Kidney (tissue), 14 donors: ENCODE data around the gene PLCL2. TPM values are rescaled to one million over a fixed set of nuclear protein-coding genes. Genes with fewer than 3 reads are reported as not detected.

Source experiments
- DNase-seq, 5 donors: peaks; one replicate each; pipeline ENCODE4 v3.0.0-alpha.2; 2013 to 2020
- FAIRE-seq: peaks from 2 replicates; lab custom pipeline; 2012; peaks lifted over from hg19 to GRCh38; lab: Jason Lieb, UNC
- H3K27ac ChIP-seq, 2 donors: one replicate each; pipeline ENCODE4 v1.7.0; 2013; ENCODE audit warnings: low read depth in 2 of 2, low read length in 2 of 2, inconsistent platforms in 1 of 2
- H3K27me3 ChIP-seq: one replicate; pipeline ENCODE4 v1.7.1; 2013; ENCODE audit warnings: low read length, inconsistent platforms; ENCODE audit not compliant: control insufficient read depth, insufficient read depth
- H3K36me3 ChIP-seq, 3 donors: one replicate each; pipeline versions ENCODE4 v1.7.0 to v1.7.1; 2013; ENCODE audit warnings: low read length in 3 of 3, control low read depth in 1 of 3, inconsistent platforms in 1 of 3; ENCODE audit not compliant: insufficient read depth in 3 of 3, control insufficient read depth in 2 of 3
- H3K4me1 ChIP-seq, 3 donors: one replicate each; pipeline versions ENCODE4 v1.7.0 to v1.7.1; 2013; ENCODE audit warnings: low read length in 3 of 3, inconsistent platforms in 1 of 3, low read depth in 1 of 3; ENCODE audit not compliant: control insufficient read depth in 2 of 3, insufficient read depth in 2 of 3
- H3K4me3 ChIP-seq, 3 donors: one replicate each; pipeline versions ENCODE4 v1.7.0 to v1.8.1; 2013; ENCODE audit warnings: low read length in 3 of 3, control low read depth in 1 of 3, inconsistent platforms in 1 of 3
- H3K9ac ChIP-seq, 3 donors: one replicate each; pipeline versions ENCODE4 v1.7.0 to v1.7.1; 2013; ENCODE audit warnings: low read length in 3 of 3, control low read depth in 1 of 3, inconsistent platforms in 1 of 3
- H3K9me3 ChIP-seq, 3 donors: one replicate each; pipeline versions ENCODE4 v1.7.0 to v1.7.1; 2013; ENCODE audit warnings: low read length in 3 of 3, control low read depth in 1 of 3, inconsistent platforms in 1 of 3; ENCODE audit not compliant: control insufficient read depth in 2 of 3, insufficient read depth in 1 of 3
- CTCF ChIP-seq: IDR thresholded peaks from 3 replicates; pipeline ENCODE4 v1.5.1; 2012; ENCODE audit warnings: mild to moderate bottlenecking, moderate library complexity, borderline replicate concordance; ENCODE audit not compliant: insufficient read depth; ENCODE audit errors: extremely low read depth
- intact Hi-C: fragments of 100-400 bp; cut with DNase I; formaldehyde crosslinking; loops from one replicate; pipeline ENCODE4 v1.11.1; 2022
- polyA plus RNA-seq: library from polyadenylated mRNA; stranded (reverse); fragments of 350-450 nt; fragmentation: Illumina TruSeq; extraction: RNeasy Lipid Tissue Mini Kit (QIAGEN cat#74804); gene quantifications from one replicate; pipeline ENCODE4 v1.2.3, GENCODE V29; 2014; ENCODE audit warnings: low read depth, low replicate concordance; ENCODE audit not compliant: insufficient read depth
- total RNA-seq: library from RNA; stranded (reverse); fragmentation: NEBNext Ultra II Directional; extraction: Animal tissue kit (Norgen Biotek cat#: 25700); gene quantifications from one replicate; pipeline ENCODE4 v1.2.1, GENCODE V29; 2021
- donor health status: control.
- donor health status: control.
- donor health status: control.
- donor health status: control.
- donor health status: control.
- donor health status: DM: yes; HTN: yes; CAD: no.
- donor health status: Normal renal cell carcinoma (clear cell type).

Gene PLCL2
- total and polyA plus RNA-seq, 2 donors from 2014 or later = 10.5 to 19.1 TPM

- Histone ChIP-seq H3K27ac (no peak overlapping the region), H3K4me3 (no peak overlapping the region), H3K9me3 (no peaks in the 10 kb centered on the region), H3K4me1 (peaks cover 0 to 3% (median 0%) of the 10 kb centered on the region in 3 donors), H3K9ac (no peak overlapping the region), H3K36me3 (no peaks in the 10 kb centered on the region), H3K27me3 (no peaks in the 10 kb centered on the region)
- TF ChIP-seq CTCF = no peak
- intact Hi-C loops = no loop called here
- DNase-seq (no peak), FAIRE-seq (no peak)
Observed at GRCh38 chr3:16928386-16929132, 43.8 kb downstream of the PLCL2 start.

- intact Hi-C loops = no loop called here
- Histone ChIP-seq H3K4me1 (peaks cover 0 to 3% (median 0%) of the 10 kb centered on the region in 3 donors), H3K9ac (no peak overlapping the region), H3K9me3 (no peaks in the 10 kb centered on the region), H3K27me3 (no peaks in the 10 kb centered on the region), H3K36me3 (no peaks in the 10 kb centered on the region), H3K27ac (no peak overlapping the region), H3K4me3 (no peak overlapping the region)
- TF ChIP-seq CTCF = no peak
- FAIRE-seq = no peak
- no peak for DNase-seq
Observed at GRCh38 chr3:16929311-16929710, 44.6 kb downstream of the PLCL2 start.

- H3K4me1 ChIP-seq = peaks cover 0 to 20% (median 6%) of the 10 kb centered on the region in 3 donors
- FAIRE-seq = no peak
- no peaks in the 10 kb centered on the region for H3K36me3 ChIP-seq
- no peaks in the 10 kb centered on the region for H3K27me3 ChIP-seq
- no peak overlapping the region for H3K27ac ChIP-seq
- DNase-seq = no peak
- no peak overlapping the region for H3K9ac ChIP-seq
- no peak for TF ChIP-seq CTCF
- intact Hi-C loops = no loop called here
- H3K9me3 ChIP-seq = no peaks in the 10 kb centered on the region
- H3K4me3 ChIP-seq = no peak overlapping the region
Observed at GRCh38 chr3:16932877-16933276, 48.1 kb downstream of the PLCL2 start.
